ENCODE measurements around the gene PSMG2.

PSMG2 gene

GRCh38 chr18:12702221-12703095 is at the start of gene PSMG2, which contains the start of gene CEP76:
Gene PSMG2 (plus strand): TSS chr18:12703042. CDS start chr18:12703108, 66 bp downstream.
Gene CEP76 (minus strand): TSS chr18:12702723. CDS start chr18:12702548, 175 bp downstream.
- DNase-seq, result peak; percentile 57

GRCh38 chr18:12654971-12655370 is 47.9 kb upstream of the PSMG2 start:
- DNase-seq, result no peak

- DNase-seq, result no peak
These were observed 46.3 kb upstream of the PSMG2 start for GRCh38 chr18:12656605-12656937.

GRCh38 chr18:12656938-12657683 is 45.7 kb upstream of the PSMG2 start:
- no peak for DNase-seq

GRCh38 chr18:12657684-12658425 is 45.0 kb upstream of the PSMG2 start, which contains the start of gene SPIRE1:
Gene SPIRE1 (minus strand): TSS chr18:12658107. CDS start chr18:12657866, 241 bp downstream.
- DNase-seq, result no peak

GRCh38 chr18:12658426-12659138 is 44.3 kb upstream of the PSMG2 start:
- no peak for DNase-seq

- DNase-seq, result peak; percentile 7
These were observed 42.8 kb upstream of the PSMG2 start for GRCh38 chr18:12659904-12660605.

GRCh38 chr18:12668041-12668440 is 34.8 kb upstream of the PSMG2 start:
- no peak for DNase-seq

GRCh38 chr18:12679183-12679786 is 23.6 kb upstream of the PSMG2 start:
- DNase-seq, result no peak

- no peak for DNase-seq
These were observed 16.7 kb upstream of the PSMG2 start for GRCh38 chr18:12686100-12686499.

GRCh38 chr18:12689256-12689850 is 13.5 kb upstream of the PSMG2 start:
- DNase-seq, result no peak

GRCh38 chr18:12692206-12692605 is 10.6 kb upstream of the PSMG2 start:
- DNase-seq, result no peak

GRCh38 chr18:12694032-12694431 is 8.8 kb upstream of the PSMG2 start:
- no peak for DNase-seq

- no peak for DNase-seq
These were observed 3.1 kb upstream of the PSMG2 start for GRCh38 chr18:12699747-12700146.

- DNase-seq, result no peak
These were observed 1.7 kb upstream of the PSMG2 start for GRCh38 chr18:12701161-12701560.

- DNase-seq, result no peak
These were observed 290 bp downstream of the PSMG2 start for GRCh38 chr18:12703096-12703567.

GRCh38 chr18:12703664-12704063 is 822 bp downstream of the PSMG2 start:
- no peak for DNase-seq

GRCh38 chr18:12711446-12711845 is 8.6 kb downstream of the PSMG2 start:
- DNase-seq, result no peak

- DNase-seq, result no peak
These were observed 18.8 kb downstream of the PSMG2 start for GRCh38 chr18:12721495-12722275.

- no peak for DNase-seq
These were observed 19.9 kb downstream of the PSMG2 start for GRCh38 chr18:12722731-12723130.

Data from NCI-H1048 (cell line).